HG03521 (cell line): Measurements from ENCODE around the gene TMEM121B.

Source experiments
- ATAC-seq: cut with Tn5 transposase; IDR thresholded peaks from one replicate; pipeline ENCODE4 v1.9.1; 2021; ENCODE audit warnings: mild to moderate bottlenecking, moderate library complexity; ENCODE audit not compliant: unreplicated experiment

TMEM121B gene

DNA sequence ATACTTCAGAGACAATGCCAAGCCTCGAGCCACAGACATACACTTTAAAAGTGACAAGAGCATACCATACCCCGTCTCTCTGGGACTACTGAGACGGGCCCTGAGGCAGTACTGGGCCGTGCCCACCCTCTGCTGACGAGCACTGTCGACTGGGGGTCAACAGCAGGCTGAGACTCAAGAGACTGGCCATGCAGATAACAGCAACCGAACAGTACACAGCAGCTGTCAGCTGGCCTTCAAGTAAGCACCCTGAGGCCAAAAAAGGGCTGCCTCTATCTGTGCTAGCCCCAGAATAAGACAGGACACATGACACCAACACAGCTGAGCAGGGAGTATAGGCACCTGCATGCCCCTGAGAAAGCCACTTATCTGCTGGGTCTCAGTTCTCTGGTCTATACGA is 18.9 kb upstream of the TMEM121B start:
- no peak for ATAC-seq

GRCh38 chr22:17138513-17138912 is 17.4 kb upstream of the TMEM121B start:
- ATAC-seq = no peak

DNA sequence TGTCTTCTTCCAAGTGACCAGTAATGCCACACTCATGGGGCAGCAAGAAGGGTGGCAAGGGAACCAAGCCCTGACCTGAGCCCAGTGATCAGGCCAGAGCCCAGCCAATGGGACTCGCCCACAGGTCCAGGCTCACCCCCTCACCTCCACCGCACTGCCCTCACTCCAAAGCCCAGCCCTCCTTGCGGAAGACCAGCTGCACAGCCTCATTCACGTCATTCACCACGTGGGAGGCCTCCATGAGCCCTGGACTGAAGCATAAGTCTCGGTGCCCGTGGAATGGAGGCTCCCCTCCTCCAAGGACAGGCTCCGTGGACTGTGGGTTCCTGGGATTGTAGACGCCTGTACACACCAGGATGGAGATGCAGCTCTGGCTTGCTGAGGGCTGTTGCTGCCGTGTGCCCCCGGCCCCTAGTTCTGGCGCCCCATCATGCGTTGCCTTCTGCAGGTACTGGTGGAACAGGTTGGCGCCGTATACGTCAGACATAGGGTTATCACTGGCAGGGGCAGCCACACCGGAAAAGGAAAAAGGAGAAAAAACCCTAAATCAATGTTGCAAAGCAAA is 16.8 kb upstream of the TMEM121B start:
- no peak for ATAC-seq

GRCh38 chr22:17137170-17137569 is 16.0 kb upstream of the TMEM121B start:
- no peak for ATAC-seq

GRCh38 chr22:17135153-17135760 is 14.1 kb upstream of the TMEM121B start:
- ATAC-seq = no peak

DNA sequence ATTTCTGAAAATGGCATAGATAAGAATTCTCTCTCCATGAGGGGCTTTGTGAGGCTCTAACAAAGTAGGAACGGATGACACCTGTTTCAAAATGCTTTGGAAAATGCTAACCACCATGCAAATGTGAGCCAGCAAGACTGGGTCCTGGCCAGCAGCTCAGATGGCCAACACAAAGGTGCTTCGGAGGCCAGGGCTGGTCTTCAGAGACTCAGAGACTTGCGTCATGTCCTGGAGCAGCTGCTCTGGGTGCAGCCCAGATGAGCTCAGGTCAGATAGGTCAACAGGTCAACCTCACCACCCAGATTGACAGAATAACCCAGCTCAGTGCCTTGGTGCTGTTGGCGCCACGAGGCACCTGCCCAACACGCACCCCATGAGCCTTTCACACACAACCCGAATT is 12.0 kb upstream of the TMEM121B start:
- ATAC-seq = no peak

GRCh38 chr22:17132112-17132511 is 11.0 kb upstream of the TMEM121B start:
- ATAC-seq = no peak

DNA sequence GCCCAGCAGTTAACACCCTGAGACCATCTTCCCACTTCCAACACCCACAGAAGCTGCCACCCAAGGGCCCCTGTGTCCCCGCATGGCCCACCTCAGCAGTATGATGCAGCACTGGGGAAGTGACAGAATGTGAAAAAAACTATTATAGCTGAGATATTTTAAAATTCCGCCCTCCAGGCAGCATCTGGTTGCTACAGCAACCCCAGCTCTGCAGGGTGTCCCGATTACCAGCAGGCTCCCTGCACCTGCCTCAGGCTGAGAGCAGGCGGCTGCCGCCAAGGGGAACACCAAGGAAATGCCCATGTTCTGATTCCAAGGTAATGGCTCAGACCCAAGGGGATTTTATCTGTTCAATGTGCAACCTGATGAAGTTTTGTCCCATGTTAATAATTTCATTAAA is 10.5 kb upstream of the TMEM121B start:
- ATAC-seq = no peak

DNA sequence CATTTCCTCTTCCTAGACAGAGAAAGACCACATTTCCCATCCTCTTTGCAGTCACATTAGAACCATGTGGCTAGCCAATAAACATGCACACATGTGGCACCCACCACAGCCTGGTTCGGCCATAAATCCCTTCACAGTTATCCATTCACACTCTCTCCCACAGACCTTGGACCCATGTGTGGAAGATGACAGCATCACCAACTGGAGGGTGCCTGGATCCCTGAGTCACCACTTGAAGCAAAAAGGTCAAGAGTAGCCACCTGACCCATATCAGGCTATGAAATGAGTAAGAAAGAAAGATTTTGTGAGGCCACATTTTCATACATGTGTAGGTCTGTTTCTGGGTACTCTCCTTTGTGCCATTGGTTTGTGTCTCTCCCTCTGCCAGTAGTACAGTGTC is 9.0 kb upstream of the TMEM121B start:
- no peak for ATAC-seq

DNA sequence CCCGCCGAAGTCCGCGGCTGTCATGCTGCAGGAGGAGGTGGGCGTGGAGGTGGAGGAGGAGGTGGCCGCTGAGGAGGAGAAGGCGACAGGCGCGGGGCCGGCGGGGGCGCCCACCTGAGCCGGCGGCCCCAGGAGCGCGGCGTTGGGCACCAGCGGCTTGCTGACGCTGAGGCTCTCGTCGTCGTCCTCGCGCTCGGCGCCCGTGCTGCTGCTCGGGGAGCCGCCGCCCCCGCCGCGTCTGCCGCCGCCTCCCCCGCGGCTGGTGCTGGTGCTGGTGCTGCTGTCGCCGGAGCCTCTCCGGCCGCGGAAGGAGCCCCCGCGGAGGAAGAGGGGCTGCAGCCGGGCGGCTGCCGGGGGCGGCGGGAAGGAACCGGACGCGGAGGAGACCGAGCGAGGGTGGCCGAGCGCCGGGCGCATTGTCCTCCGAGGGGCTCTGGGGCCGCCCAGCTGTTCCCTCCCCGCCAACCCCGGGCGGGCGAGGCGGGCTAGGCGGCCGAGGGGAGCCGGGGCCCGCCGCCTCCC is 388 bp downstream of the TMEM121B start:
- ATAC-seq = no peak

DNA sequence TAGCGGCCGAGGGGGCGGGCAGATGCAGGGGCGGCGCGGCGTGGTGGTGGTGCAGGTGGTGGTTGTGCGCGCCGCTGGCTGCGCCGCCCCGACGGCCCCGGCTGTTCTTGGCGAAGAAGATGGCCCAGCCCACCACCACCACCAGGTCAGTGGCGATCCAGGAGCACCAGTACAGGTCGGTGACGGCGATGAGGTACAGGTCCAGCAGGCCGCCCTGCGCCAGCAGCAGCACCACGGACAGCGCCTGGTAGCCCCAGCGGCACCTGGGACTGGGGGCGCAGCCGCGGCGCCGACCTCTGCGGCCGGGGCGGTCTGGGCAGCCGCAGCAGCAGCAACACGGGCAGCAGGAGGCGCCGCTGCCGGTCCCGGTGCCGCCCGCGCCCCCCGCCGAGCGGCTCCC is 879 bp downstream of the TMEM121B start:
- ATAC-seq = no peak

GRCh38 chr22:17119481-17120202 is 1.5 kb downstream of the TMEM121B start:
- ATAC-seq = no peak

- no peak for ATAC-seq
Measured at GRCh38 chr22:17118342-17118741, 2.8 kb downstream of the TMEM121B start.

GRCh38 chr22:17117890-17118289 is 3.3 kb downstream of the TMEM121B start:
- no peak for ATAC-seq

DNA sequence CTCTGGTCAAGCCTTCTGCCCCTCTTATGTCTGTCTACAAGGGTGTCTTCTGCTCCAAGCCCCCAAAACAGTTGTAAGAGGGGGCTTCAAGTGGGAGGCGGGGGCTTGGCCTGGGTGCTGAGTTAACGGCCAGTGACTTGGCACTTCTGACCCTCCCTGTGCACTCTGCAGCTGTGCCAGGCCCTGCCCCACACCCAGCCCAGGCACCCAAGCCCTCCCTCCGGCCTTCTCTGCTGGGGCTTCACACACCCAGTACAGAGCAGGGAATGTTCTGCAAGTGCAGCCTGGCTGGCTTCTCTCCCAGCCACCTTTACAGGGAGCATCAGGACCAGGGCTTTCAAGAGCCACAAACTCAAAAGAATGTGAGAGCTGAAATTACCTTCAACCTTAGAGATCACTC is 3.8 kb downstream of the TMEM121B start:
- ATAC-seq = no peak

GRCh38 chr22:17116572-17117330 is 4.4 kb downstream of the TMEM121B start:
- ATAC-seq = no peak

DNA sequence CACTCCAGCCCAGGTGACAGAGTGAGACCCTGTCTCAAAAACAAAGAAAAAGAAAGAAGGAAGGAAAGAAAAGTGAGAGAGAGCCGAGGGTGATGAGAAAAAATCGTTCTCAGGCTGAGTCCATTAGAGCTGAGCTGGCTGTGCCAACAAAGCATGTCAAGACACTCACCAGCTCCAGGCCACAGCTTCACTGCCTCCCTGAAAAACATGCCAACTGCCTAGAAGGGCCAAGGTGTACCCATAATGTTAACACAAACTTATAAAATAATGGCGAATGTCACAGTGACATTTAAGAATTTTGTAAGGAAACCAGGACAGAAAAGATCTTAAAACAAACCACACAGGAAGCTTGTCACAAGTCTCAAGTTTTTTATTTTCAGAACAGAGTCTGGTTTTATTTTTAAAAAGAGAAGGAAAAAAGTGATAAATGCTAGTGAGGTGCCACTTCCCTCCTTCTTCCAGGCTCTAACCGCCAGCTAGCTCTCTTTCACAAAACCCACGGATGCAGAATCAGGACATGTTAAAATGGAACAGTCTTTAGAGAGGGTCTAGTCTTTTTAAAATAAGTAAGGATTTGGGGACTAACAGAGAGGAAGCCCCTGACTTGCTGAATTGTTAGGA is 5.1 kb downstream of the TMEM121B start:
- ATAC-seq = no peak

DNA sequence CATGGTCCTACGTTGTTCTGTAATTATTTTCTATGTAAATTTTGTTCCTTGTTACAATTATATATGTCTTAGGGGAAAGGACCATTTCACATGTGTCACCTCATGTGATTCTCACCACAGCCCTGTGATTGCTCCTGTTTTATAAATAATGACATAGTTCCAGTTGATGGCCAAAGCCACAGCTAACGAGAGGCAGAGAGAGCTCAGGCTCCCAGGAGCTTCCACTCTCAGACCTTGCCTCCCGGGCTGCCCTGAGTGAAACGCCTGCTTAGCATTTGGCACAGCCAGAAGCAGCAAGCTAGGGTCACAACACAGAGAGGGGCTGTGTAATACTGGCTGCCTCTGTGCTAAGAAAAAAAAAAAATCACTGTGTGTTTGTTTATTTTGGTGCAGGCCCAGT is 5.9 kb downstream of the TMEM121B start:
- no peak for ATAC-seq

DNA sequence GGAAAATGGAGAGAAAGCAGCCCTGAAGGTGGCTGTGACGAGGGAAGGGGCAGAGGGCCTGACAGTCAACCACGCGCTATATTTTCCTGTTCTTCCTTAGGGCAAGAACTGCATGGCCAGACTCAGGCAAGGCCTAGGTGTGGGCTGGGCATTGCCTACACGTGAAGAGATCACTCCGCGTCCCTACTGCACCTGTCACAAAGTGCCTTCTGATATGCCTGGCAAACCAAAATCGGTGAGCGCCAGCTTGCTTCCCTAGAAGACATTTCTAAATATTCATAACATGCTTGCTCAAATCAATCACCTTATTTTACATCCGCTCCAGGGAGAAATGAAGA is 6.3 kb downstream of the TMEM121B start:
- no peak for ATAC-seq

DNA sequence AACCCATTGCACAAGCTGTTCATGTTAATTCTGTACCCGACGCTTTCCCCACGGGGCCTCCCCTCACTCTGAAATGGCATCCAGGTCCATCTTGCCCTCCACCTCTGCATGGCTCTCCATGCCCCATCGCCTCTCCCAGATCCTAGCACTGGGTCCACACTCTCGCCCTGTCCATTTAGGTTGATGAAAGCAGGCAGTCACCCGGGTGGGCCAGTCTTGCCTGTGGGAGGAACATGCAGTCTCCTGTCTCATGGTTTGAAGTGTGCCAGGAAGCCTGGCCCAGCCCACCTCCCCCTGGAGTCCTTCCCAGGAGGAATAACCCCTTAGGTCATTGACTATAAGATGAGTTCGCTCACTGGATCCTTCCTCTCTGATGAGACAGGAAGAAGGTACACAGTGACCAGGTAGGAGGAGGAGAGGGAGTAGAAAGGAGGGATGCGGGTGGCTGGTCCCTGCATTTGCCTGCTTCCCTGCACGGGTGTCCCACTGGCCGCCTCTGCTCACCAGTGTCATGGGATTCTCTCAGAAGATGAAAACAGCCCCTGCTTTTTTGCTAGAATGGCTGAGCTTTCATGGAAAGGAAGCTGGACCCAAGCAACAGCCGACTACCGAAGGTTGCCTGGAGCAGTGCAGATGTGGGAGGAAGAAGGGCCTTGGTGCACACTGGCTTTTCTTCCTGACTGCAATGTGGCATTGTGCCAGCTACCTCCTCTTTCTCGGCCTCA is 6.8 kb downstream of the TMEM121B start:
- no peak for ATAC-seq

GRCh38 chr22:17113600-17113999 is 7.6 kb downstream of the TMEM121B start:
- ATAC-seq = no peak
